Sigmoid colon (tissue), 7 donors: ENCODE results near the gene NOX1. TPM values are rescaled to one million over a fixed set of nuclear protein-coding genes. Genes with fewer than 3 reads are reported as not detected.

ENCODE experiments used
- DNase-seq: peaks from one replicate; pipeline ENCODE4 v3.0.0-alpha.2; 2019
- H3K27ac ChIP-seq, 4 donors: fragments of 200-600 bp; sonication (generic); one replicate each; pipeline ENCODE4 v1.5.1; 2016 to 2019; ENCODE audit warnings: mild to moderate bottlenecking in 1 of 4
- H3K27me3 ChIP-seq, 3 donors: fragments of 200-600 bp; sonication (generic); one replicate each; pipeline ENCODE4 v1.5.1; 2019; ENCODE audit warnings: mild to moderate bottlenecking in 1 of 3
- H3K36me3 ChIP-seq, 4 donors: fragments of 200-600 bp; sonication (generic); one replicate each; pipeline ENCODE4 v1.5.1; 2016 to 2019
- H3K4me1 ChIP-seq, 4 donors: fragments of 200-600 bp; sonication (generic); one replicate each; pipeline ENCODE4 v1.5.1; 2017 to 2019
- H3K4me3 ChIP-seq, 4 donors: fragments of 200-600 bp; sonication (generic); one replicate each; pipeline ENCODE4 v1.5.1; 2017 to 2019; ENCODE audit warnings: mild to moderate bottlenecking in 2 of 4, moderate library complexity in 1 of 4
- H3K9me3 ChIP-seq, 4 donors: fragments of 200-600 bp in 3 of 4; sonication (generic) in 3 of 4; one replicate each; pipeline versions ENCODE4 v1.5.1 to v1.6.1; 2013 to 2019
- CTCF ChIP-seq, 4 experiments: fragments of 450-650 bp in 3 of 4; fragments of 200-600 bp in 1 of 4; IDR thresholded peaks; one replicate each; pipeline ENCODE4 v1.5.1; 2016 to 2019; ENCODE audit warnings: antibody characterized with exemption in 4 of 4, mild to moderate bottlenecking in 3 of 4, moderate library complexity in 2 of 4
- EP300 ChIP-seq, 4 donors: sonication (generic); formaldehyde crosslinking; IDR thresholded peaks; one replicate each; pipeline ENCODE4 v1.6.1; 2017; ENCODE audit warnings: antibody characterized with exemption in 4 of 4
- POLR2A ChIP-seq, 2 donors: fragments of 450-650 bp; IDR thresholded peaks; one replicate each; pipeline ENCODE4 v1.6.1; 2016; ENCODE audit warnings: antibody characterized with exemption in 2 of 2, mild to moderate bottlenecking in 2 of 2, moderate library complexity in 2 of 2
- POLR2AphosphoS5 ChIP-seq, 4 donors: sonication (generic); formaldehyde crosslinking; IDR thresholded peaks; one replicate each; pipeline ENCODE4 v1.6.1; 2017; ENCODE audit warnings: antibody characterized with exemption in 4 of 4
- WGBS, 2 donors: extraction: QIAGEN DNeasy Blood & Tissue Kit; methylation state at CpG; one replicate each; pipeline ENCODE4 v1.1.7; 2013; 5-methylcytosine and 5-hydroxymethylcytosine counted together
- intact Hi-C: fragments of 100-400 bp; cut with DNase I; formaldehyde crosslinking; loops from one replicate; pipeline ENCODE4 v1.15.1; 2023
- polyA plus RNA-seq, 3 donors: library from polyadenylated mRNA; stranded (reverse); fragments of 200-250 nt; gene quantifications; one replicate each; pipeline ENCODE4 v1.2.3, GENCODE V29; 2013
- total RNA-seq, 4 donors: library from RNA; depleted of rRNA; stranded (reverse); fragments of >200 nt; gene quantifications; one replicate each; pipeline ENCODE4 v1.1.0, GENCODE V29; 2016
- donor health status: healthy with polysubstance abuse.
- donor health status: Bipolar disorder and iron deficiency.
- donor health status: healthy.

The NOX1 gene
- total and polyA plus RNA-seq, 7 donors, result 0.33 to 54.8 (median 6.6) TPM; not detected in 2

GRCh38 chrX:100871594-100872560 lies 2.3 kb downstream of the NOX1 start:
- Histone ChIP-seq H3K4me1 (no peaks in the 10 kb centered on the region), H3K4me3 (no peak overlapping the region), H3K27ac (no peak overlapping the region), H3K36me3 (no peaks in the 10 kb centered on the region), H3K9me3 (no peaks in the 10 kb centered on the region), H3K27me3 (no peaks in the 10 kb centered on the region)
- intact Hi-C loops, result no loop called here
- 19 to 68% methylated on average over 9 of the region's 9 CpGs for WGBS, 2 donors
- TF ChIP-seq EP300 (IDR thresholded peaks at IDR 0.05) (no peak), POLR2AphosphoS5 (IDR thresholded peaks at IDR 0.05) (no peak), POLR2A (IDR thresholded peaks at IDR 0.05) (no peak), CTCF (IDR thresholded peaks at IDR 0.05) (no peak)
- no peak for DNase-seq

GRCh38 chrX:100870527-100870926 lies 3.6 kb downstream of the NOX1 start:
- no peak for TF ChIP-seq EP300 (IDR thresholded peaks at IDR 0.05)
- no peak for TF ChIP-seq CTCF (IDR thresholded peaks at IDR 0.05)
- no peak for TF ChIP-seq POLR2A (IDR thresholded peaks at IDR 0.05)
- no peak for TF ChIP-seq POLR2AphosphoS5 (IDR thresholded peaks at IDR 0.05)
- Histone ChIP-seq H3K36me3 (no peaks in the 10 kb centered on the region), H3K9me3 (no peaks in the 10 kb centered on the region), H3K4me1 (peaks cover 0 to 3% (median 1%) of the 10 kb centered on the region in 4 donors), H3K27me3 (no peaks in the 10 kb centered on the region), H3K27ac (no peak overlapping the region), H3K4me3 (no peak overlapping the region)
- intact Hi-C loops, result no loop called here
- WGBS, 2 donors, result 19 to 72% methylated on average over 5 of the region's 5 CpGs
- no peak for DNase-seq

- WGBS, 2 donors, result 16 to 62% methylated on average over 2 of the region's 2 CpGs
- peaks cover 0 to 20% (median 11%) of the 10 kb centered on the region in 4 donors for H3K4me1 ChIP-seq
- no peaks in the 10 kb centered on the region for H3K36me3 ChIP-seq
- H3K9me3 ChIP-seq, result no peaks in the 10 kb centered on the region
- intact Hi-C loops, result no loop called here
- TF ChIP-seq POLR2A (IDR thresholded peaks at IDR 0.05), result no peak
- TF ChIP-seq POLR2AphosphoS5 (IDR thresholded peaks at IDR 0.05), result no peak
- TF ChIP-seq EP300 (IDR thresholded peaks at IDR 0.05), result no peak
- no peak for TF ChIP-seq CTCF (IDR thresholded peaks at IDR 0.05)
- H3K27me3 ChIP-seq, result no peaks in the 10 kb centered on the region
- H3K27ac ChIP-seq, result no peak overlapping the region
- no peak overlapping the region for H3K4me3 ChIP-seq
- no peak for DNase-seq
Observed at GRCh38 chrX:100868273-100868672, 5.9 kb downstream of the NOX1 start.

- Histone ChIP-seq H3K27me3 (peaks cover 0 to 7% (median 0%) of the 10 kb centered on the region in 3 donors), H3K4me3 (no peak overlapping the region), H3K27ac (peak overlapping the region; percentile 12 to 74 (median 68)), H3K4me1 (peaks cover 0 to 20% (median 11%) of the 10 kb centered on the region in 4 donors), H3K9me3 (no peaks in the 10 kb centered on the region), H3K36me3 (no peaks in the 10 kb centered on the region)
- no peak for DNase-seq
- TF ChIP-seq CTCF (IDR thresholded peaks at IDR 0.05) (peak in 1 of 4 experiments; percentile 15), POLR2AphosphoS5 (IDR thresholded peaks at IDR 0.05) (peak in 3 of 4 donors; percentile 22 to 53 (median 34)), POLR2A (IDR thresholded peaks at IDR 0.05) (no peak)
- intact Hi-C loops, result no loop called here
- WGBS, 2 donors, result 86 to 92% methylated on average over 2 of the region's 2 CpGs
Observed at GRCh38 chrX:100864657-100865391, 9.3 kb downstream of the NOX1 start.
